ENCODE data around the gene BOC.

DNA sequence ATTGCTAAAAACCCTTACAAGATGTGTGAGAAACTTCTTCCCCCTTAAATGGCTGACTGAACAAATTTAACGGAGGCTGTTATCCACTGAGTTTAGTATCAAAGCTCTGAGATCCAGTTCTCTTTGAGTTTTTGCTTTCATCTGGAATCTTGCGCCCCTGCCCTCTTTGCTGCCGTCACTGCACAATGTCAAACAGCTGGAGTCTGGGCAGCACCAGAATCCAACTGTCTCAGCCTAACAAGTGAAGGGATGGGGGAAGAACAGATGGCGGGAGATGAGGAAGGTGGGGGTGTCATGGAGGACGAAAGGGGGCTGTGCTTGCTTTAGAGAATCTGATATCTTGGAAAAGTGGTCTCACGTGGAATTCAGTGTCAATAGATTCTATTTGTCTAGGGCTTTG lies 7.0 kb upstream of the BOC start:
- TF ChIP-seq, protein P1, sequence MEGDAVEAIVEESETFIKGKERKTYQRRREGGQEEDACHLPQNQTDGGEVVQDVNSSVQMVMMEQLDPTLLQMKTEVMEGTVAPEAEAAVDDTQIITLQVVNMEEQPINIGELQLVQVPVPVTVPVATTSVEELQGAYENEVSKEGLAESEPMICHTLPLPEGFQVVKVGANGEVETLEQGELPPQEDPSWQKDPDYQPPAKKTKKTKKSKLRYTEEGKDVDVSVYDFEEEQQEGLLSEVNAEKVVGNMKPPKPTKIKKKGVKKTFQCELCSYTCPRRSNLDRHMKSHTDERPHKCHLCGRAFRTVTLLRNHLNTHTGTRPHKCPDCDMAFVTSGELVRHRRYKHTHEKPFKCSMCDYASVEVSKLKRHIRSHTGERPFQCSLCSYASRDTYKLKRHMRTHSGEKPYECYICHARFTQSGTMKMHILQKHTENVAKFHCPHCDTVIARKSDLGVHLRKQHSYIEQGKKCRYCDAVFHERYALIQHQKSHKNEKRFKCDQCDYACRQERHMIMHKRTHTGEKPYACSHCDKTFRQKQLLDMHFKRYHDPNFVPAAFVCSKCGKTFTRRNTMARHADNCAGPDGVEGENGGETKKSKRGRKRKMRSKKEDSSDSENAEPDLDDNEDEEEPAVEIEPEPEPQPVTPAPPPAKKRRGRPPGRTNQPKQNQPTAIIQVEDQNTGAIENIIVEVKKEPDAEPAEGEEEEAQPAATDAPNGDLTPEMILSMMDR (IDR thresholded peaks at IDR 0.05), result no peak
- TF ChIP-seq POLR2A (IDR thresholded peaks at IDR 0.05), result no peak
